Neural crest cell (in vitro differentiated cells): Measurements from ENCODE around the gene ERC2. TPM values are rescaled to one million over a fixed set of nuclear protein-coding genes. Genes with fewer than 3 reads are reported as not detected.

ENCODE experiments used
- DNase-seq: peaks from one replicate; pipeline ENCODE4 v3.0.0; 2021; ENCODE audit warnings: low read depth, mixed read lengths, low spot score
- H3K27ac Mint-ChIP-seq: one replicate; pipeline ENCODE4 v1.8.0; 2021; ENCODE audit warnings: mild to moderate bottlenecking, mixed read lengths; ENCODE audit not compliant: unreplicated experiment
- H3K27me3 Mint-ChIP-seq: 2 replicates; pipeline ENCODE4 v1.8.0; 2021; ENCODE audit warnings: low read depth, mild to moderate bottlenecking, mixed read lengths
- H3K36me3 Mint-ChIP-seq: 2 replicates; pipeline ENCODE4 v1.8.0; 2021; ENCODE audit warnings: low read depth, mild to moderate bottlenecking, mixed read lengths
- H3K4me1 Mint-ChIP-seq: 2 replicates; pipeline ENCODE4 v1.8.0; 2021; ENCODE audit warnings: mixed read lengths
- H3K4me3 Mint-ChIP-seq: one replicate; pipeline ENCODE4 v1.8.0; 2021; ENCODE audit warnings: mild to moderate bottlenecking, mixed read lengths
- H3K9me3 Mint-ChIP-seq: 2 replicates; pipeline ENCODE4 v1.8.0; 2021; ENCODE audit warnings: mixed read lengths
- CTCF ChIP-seq: fragments of 200-600 bp; sonication (generic); conservative IDR thresholded peaks from 2 replicates; pipeline ENCODE4 v1.5.0; 2021; ENCODE audit warnings: antibody characterized with exemption, mild to moderate bottlenecking
- total RNA-seq: library from RNA; stranded (reverse); gene quantifications from 2 replicates; pipeline ENCODE4 v1.2.1, GENCODE V29; 2021

The ERC2 gene
- total RNA-seq, 1 donor from 2014 or later = 13.5 TPM

GRCh38 chr3:55631766-55632331 lies 836.4 kb downstream of the ERC2 start:
- Mint-ChIP-seq H3K4me1 (peaks cover 12% of the 10 kb centered on the region), H3K4me3 (no peak overlapping the region), H3K27me3 (no peaks in the 10 kb centered on the region), H3K36me3 (no peaks in the 10 kb centered on the region), H3K27ac (no peak overlapping the region), H3K9me3 (no peaks in the 10 kb centered on the region)
- TF ChIP-seq CTCF = no peak
- DNase-seq = no peak

- TF ChIP-seq CTCF = no peak
- Mint-ChIP-seq H3K9me3 (no peaks in the 10 kb centered on the region), H3K36me3 (no peaks in the 10 kb centered on the region), H3K27ac (no peak overlapping the region), H3K4me3 (no peak overlapping the region), H3K4me1 (peaks cover 12% of the 10 kb centered on the region), H3K27me3 (no peaks in the 10 kb centered on the region)
- no peak for DNase-seq
Measured at GRCh38 chr3:55630921-55631299, 837.4 kb downstream of the ERC2 start.

DNA sequence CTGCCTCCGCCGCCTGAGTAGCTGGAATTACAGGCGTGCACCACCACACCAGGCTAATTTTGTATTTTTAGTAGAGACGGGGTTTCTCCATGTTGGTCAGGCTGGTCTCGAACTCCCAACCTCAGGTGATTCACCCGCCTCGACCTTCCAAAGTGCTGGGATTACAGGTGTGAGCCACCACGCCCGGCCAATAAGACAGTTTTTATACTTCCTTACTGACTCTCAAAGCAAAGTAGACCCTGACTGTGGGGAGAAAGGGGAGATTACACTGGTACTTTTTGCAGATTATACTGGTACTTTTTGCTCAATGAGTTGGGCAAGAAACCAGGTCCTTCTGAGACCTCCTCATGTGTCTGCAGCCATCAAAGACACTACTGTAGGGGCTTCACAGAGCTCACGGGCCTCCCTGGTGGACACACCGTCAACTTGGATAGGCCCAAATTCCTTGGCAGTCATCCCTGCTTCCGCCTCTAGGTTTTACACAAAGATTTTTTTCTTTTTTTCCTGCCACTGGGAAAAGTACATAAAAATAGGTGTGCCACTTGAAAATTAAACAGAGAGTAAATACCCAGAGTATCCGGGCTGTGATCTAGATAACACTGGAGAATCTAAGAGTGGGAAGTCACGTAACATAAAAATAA lies 837.9 kb downstream of the ERC2 start:
- Mint-ChIP-seq H3K4me3 (no peak overlapping the region), H3K27me3 (no peaks in the 10 kb centered on the region), H3K9me3 (no peaks in the 10 kb centered on the region), H3K4me1 (peaks cover 12% of the 10 kb centered on the region), H3K27ac (no peak overlapping the region), H3K36me3 (no peaks in the 10 kb centered on the region)
- TF ChIP-seq CTCF = no peak
- no peak for DNase-seq

- no peaks in the 10 kb centered on the region for H3K9me3 Mint-ChIP-seq
- H3K27me3 Mint-ChIP-seq = no peaks in the 10 kb centered on the region
- H3K4me1 Mint-ChIP-seq = peaks cover 12% of the 10 kb centered on the region
- no peak for DNase-seq
- no peak overlapping the region for H3K27ac Mint-ChIP-seq
- no peak for TF ChIP-seq CTCF
- no peaks in the 10 kb centered on the region for H3K36me3 Mint-ChIP-seq
- H3K4me3 Mint-ChIP-seq = no peak overlapping the region
Measured at GRCh38 chr3:55629432-55629831, 838.8 kb downstream of the ERC2 start.

DNA sequence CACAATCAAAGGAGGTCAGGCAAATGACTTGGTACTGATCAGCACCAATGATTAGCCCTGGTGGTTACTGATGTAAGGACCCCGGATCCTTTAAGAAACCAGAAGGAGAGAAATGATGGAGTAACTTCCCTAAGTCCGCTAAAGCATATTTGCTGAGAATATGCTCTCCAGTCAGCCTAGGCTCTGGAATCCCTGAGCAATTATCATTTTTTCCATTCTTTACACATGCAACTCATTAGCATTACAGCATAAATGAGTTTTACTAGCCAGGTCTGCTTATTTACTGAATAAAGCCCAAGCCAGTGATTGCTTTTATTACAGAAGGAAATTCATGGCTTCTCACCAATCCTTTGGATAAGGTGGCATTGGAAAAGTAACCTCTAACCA lies 842.0 kb downstream of the ERC2 start:
- no peak for TF ChIP-seq CTCF
- H3K4me1 Mint-ChIP-seq = peaks cover 11% of the 10 kb centered on the region
- no peak overlapping the region for H3K4me3 Mint-ChIP-seq
- H3K9me3 Mint-ChIP-seq = no peaks in the 10 kb centered on the region
- H3K36me3 Mint-ChIP-seq = no peaks in the 10 kb centered on the region
- DNase-seq = no peak
- H3K27ac Mint-ChIP-seq = no peak overlapping the region
- H3K27me3 Mint-ChIP-seq = no peaks in the 10 kb centered on the region
